HG03571 (cell line): ENCODE measurements around the gene GREM1.

Experiments
- ATAC-seq: cut with Tn5 transposase; IDR thresholded peaks from one replicate; pipeline ENCODE4 v1.9.1; 2021; ENCODE audit not compliant: unreplicated experiment

Gene GREM1

DNA sequence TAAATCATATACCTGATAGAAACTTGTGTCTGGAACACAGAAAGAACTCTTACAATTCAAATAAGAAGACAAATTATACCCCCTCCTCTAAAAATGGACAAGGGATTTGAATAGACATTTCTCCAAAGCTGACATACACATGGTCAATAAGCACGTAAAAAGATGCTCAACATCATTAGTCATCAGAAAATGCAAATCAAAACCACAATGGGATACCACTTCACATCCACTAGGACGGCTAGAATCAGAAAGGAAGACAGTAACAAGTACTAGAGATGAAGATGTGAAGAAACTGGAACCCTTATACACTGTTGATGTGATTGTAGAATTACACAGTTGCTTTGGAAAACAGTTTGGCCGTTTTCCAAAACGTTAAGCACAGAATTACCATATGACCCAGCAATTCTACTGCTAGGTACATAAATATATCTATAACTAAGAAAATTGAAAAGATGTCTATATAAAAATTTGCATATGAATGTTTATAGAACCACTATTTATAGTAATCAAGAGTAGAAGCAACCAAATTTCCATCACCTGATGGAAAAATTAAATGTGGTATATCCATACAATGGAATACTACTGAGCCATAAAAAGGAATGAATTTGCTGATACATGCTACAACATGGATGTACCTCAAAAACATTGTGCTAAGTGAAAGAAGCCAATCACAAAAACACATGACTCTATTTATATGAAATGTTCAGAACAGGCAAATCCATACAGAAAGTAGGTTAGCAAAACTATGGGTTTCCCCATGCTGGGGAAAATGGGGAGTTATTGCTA is 60.8 kb downstream of the GREM1 start:
- ATAC-seq, result no peak

DNA sequence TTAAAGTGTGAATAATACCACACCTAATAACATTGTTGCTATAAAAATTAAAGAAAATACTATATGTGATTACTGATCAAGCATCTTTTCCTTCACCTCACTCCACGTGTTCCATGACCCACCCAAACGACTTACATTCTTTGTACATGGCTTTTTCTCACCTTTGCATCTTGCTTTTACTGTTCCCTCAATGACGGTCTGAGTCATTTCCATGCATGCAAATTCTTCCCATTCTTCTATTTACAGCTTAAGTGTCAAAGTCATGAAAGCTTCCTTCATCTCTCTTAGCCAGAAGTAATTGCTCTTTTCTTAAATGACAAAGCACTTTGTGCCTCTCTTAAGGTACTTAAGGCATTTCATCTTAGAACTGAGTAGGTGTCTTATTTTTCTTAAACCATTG is 64.0 kb downstream of the GREM1 start:
- no peak for ATAC-seq

DNA sequence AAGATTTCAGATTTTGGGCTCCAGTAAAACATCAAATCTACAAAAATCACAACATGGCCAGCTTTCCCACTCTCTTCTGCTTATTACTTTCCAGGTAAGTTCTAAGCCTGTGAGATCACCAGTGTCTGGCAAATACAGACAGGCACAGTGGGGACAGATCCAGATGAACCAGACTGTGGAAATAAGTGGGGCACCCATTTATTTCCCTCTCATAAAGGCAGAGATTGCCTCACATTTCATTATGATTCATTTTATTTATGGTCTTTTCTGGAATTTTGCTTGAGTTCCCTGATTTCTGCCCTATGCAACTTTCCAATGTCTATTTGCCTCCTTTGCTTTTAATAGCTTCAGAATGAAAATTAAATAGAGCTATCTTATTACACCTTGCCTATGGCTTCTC is 66.8 kb downstream of the GREM1 start:
- no peak for ATAC-seq

DNA sequence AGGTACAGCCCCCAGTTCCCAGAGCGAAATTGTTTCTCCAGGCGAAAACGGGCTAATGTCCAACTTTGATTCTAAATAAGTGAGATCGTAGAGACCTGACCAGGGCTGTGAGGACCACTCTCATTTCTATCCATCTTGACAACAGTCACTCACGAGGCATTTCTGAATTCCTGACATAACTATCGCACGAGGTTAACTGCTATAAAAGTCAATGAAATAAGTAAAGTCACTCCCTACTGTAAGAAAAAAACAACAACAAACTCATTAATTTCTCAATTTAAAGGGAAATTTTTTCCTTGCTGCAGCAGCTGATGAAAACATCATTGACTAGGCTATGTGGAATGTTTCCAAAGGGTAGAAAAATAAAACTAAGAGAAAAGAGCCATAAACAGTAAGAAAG is 69.1 kb downstream of the GREM1 start:
- no peak for ATAC-seq

DNA sequence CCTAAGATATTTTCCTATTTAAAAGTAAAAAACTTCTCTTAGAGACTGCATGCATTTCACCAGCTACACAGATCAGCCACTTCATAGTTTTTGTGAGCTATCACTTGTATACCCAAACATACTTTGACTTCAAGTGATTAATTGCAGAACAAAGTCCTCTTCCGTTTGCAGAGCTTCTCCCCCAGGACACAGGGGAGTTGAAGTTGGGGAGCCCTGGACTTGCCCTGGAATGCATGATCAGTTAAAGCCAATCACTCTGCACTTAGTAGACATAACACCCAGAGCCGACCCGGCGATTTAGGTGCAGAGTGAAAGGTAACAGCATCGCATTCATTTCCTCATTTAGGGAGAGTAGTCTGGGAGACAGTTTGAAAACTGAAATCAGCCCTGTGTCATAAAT is 70.1 kb downstream of the GREM1 start:
- no peak for ATAC-seq

DNA sequence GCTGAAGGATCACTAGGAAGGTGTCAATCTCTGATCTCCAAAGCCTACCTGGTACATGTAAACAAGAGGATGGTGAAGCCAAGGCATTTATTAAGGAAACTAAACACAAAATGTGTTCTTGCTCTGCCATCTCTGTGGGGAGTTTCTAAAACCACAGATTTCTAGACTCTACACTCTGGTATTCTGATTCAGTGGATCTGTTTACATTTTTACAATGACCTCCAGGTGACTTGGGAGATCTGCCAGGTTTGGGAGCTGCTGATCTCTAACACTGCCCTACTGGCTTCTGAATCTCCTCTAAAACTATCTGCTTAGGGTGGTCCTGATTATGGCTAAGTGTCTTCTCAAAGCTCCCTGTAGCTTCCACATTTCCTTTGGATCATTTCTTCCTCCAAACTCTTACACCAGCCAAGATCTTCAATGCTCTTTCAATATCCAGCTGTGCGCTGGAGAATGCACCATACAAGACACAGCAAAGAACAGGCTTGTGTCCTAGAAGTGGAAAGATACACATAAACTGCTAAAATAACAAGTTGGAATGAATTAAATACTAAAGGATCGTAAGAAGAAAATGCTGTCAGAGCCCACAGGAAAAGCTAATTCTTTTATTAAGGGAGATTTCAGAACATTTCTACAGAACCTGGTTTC is 72.7 kb downstream of the GREM1 start:
- no peak for ATAC-seq

DNA sequence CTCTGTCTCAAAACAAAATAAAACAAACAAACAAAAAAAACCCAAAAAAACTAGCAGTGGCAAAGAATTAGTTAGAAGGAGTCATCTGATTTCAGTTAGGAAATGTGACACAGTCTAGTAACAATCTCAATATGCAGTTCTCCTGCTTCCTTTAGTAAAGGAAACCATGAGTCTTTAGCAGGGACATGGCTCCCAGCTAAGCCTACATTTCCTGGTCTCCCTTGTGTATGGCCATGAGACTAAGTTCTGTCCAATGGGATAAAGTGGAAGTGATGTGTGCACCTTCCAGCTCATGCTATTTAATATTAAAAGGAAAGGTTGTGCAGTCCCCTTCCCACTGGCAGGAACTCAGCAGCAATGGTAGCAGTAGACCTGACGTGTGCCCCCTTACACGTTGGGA is 74.6 kb downstream of the GREM1 start:
- ATAC-seq, result no peak
